Cerebellar cortex (tissue), 1 donor: ENCODE results near the gene DNAJA1.
A peak's percentile ranks its signal among the peaks of the same experiment; 100 is the strongest.
"Not testable (repeated sequence)": the region's sequence is repeated elsewhere in the genome, so short reads cannot be mapped to it uniquely, and the experiment has no call there.

Source experiments
- DNase-seq: peaks from one replicate; pipeline ENCODE4 v3.0.0-alpha.2; 2015; ENCODE audit warnings: low spot score

The DNAJA1 gene

GRCh38 chr9:33024966-33025571, at the start of gene DNAJA1:
Gene DNAJA1 (plus strand): TSS chr9:33025273. CDS start chr9:33026485, 1,212 bp downstream.
- DNase-seq = peak; percentile 92

DNA sequence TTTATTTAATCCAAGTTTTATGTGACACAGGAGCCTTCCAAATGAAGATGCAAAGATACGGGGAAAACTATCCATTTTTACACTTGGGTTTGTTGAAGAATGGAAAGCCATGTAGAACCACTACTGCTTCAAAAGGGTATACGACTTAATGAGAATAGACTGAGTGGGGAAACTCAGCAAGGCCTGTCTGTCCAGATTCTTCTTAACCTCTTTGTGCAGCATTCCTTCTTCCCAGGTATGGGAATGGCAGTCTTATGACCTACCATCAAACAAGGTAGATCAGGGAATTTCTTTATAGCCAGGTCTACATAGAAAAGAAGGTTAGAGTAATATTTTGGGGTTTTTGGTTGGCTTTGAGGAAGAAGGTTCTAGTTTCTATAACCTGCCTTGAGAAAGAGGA, 47.0 kb upstream of the DNAJA1 start:
- DNase-seq = no peak

DNA sequence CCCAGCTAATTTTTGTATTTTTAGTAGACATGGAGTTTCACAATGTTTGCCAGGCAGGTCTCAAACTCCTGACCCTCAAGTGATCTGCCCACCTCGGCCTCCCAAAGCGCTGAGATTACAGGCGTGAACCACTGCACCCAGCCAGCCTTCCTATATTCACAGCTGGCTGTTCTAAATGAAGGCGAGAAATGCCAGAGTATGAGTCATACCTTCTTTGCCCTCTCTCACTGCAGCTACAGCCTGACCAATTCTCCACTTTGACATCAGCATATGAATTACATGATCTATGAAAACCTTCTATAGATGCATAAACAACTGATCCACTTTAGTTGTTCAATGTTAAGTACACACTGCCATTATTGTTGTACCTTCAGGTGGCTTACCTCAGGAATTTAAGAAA, 38.1 kb upstream of the DNAJA1 start:
- DNase-seq = no peak

DNA sequence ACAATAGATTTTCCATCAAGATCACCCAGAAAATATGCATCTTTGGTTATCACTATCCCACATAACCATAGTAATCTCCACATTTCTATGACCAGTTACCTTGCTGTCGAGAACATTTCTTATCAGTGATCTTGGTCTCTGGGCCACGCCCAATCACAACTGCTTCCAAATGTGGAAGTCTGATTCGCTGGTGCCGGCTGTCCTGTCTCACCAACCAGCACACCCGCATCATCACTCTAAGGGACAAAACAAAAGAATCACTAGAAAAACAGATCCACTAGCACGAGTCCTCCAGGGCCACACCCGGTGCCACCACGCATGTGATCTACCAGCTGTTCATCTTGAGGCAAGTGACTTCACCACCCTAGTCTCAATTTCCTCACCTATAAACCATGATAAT, 35.4 kb upstream of the DNAJA1 start:
- no peak for DNase-seq

DNA sequence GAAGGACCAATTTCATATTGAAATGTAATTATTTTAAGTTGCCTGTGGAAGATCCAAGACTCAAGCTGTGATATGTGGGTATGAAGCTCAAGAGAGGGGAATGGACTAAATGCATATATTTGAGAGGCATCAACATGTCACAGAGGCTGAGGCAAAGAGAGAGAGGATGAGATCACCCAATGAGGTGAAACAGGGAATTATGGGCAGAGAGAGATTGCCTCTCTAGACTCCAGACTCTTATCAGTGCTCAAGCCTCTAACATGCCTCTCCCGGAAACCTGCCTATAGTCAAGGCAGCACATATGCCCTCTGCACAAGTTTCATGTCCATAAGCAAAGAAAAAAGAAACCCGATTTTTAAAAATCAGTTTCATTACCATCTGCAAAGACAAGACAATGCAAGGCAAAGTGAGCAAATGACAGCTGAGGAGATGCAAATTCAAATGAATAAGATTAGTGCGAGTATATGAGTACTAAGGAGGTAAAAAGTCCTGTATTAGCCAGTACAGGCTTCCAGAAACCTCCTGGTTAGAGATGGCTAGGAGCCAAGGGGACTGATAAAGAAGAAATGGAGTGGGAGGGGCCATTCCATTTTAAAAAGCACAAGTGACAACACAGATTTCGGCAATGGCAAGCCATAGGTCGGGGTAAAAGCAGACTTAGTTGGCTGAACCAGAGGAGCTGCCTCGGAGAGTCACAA, 33.0 kb upstream of the DNAJA1 start:
- DNase-seq = no peak

GRCh38 chr9:32992595-32993238, 32.4 kb upstream of the DNAJA1 start:
- no peak for DNase-seq

DNA sequence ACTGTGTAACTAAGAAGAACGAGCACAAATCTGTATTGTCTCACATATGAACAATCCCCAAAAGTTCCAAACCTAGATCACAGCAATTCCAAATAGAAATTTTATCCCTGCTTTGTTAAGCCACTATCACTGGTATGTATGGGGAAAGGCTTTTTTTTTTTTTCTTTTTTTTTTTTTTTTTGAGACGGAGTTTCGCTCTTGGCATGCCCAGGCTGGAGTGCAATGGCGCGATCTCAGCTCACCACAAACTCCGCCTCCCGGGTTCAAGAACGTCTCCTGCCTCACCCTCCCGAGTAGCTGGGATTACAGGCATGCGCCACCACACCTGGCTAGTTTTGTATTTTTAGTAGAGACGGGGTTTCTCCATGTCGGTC, 24.4 kb upstream of the DNAJA1 start:
- peak; percentile 9 for DNase-seq

GRCh38 chr9:33005335-33005734, 19.7 kb upstream of the DNAJA1 start:
- not testable (repeated sequence) for DNase-seq

DNA sequence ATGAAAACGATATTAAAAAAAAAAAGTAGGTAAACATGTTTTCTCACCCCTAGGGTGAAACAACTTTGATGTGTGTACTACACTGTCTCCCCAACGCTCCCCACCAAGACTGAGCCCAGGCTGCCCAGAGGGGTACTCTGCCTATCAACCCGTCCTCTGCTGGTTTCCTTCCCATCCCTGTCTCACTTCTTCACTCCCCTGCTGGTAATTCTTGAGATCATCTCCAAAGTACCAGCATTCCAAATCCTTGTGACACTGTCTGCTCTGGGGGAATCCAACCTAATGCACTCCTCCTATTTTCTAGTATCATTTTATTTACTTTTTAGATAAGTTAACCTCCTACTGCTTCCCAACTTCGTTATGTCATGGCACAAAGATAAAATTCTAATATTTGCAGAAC, 17.3 kb upstream of the DNAJA1 start:
- no peak for DNase-seq

GRCh38 chr9:33011831-33012230, 13.2 kb upstream of the DNAJA1 start:
- no peak for DNase-seq

- DNase-seq = no peak
These were observed 12.6 kb upstream of the DNAJA1 start for GRCh38 chr9:33012328-33013069.

GRCh38 chr9:33013962-33014664, 11.0 kb upstream of the DNAJA1 start:
- DNase-seq = no peak

- DNase-seq = no peak
These were observed 10.4 kb upstream of the DNAJA1 start for GRCh38 chr9:33014665-33015014.

- no peak for DNase-seq
These were observed 7.6 kb upstream of the DNAJA1 start for GRCh38 chr9:33017283-33018041.

GRCh38 chr9:33019797-33020196, 5.3 kb upstream of the DNAJA1 start:
- no peak for DNase-seq

- DNase-seq = no peak
These were observed 2.8 kb upstream of the DNAJA1 start for GRCh38 chr9:33022303-33022702.

DNA sequence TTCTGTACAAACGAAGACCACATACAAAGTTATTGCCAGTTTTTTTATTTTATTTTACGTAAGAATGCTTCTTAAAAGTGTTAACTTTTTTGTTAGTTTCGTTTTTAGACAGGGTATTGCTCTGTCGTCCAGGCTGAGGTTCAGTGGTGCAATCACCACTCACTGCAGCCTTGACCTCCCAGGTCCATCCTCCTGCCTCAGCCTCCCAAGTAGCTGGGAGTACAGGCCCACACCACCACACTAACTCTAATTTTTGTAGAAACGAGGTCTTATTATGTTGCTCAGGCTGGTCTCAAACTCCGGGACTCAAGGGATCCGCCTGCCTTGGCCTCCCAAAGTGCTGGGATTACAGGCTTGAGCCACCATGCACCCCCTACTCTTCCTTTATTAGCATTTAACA, 2.3 kb upstream of the DNAJA1 start:
- no peak for DNase-seq

- no peak for DNase-seq
These were observed 1.4 kb upstream of the DNAJA1 start for GRCh38 chr9:33023661-33024060.

GRCh38 chr9:33024126-33024965, 727 bp upstream of the DNAJA1 start:
- no peak for DNase-seq

DNA sequence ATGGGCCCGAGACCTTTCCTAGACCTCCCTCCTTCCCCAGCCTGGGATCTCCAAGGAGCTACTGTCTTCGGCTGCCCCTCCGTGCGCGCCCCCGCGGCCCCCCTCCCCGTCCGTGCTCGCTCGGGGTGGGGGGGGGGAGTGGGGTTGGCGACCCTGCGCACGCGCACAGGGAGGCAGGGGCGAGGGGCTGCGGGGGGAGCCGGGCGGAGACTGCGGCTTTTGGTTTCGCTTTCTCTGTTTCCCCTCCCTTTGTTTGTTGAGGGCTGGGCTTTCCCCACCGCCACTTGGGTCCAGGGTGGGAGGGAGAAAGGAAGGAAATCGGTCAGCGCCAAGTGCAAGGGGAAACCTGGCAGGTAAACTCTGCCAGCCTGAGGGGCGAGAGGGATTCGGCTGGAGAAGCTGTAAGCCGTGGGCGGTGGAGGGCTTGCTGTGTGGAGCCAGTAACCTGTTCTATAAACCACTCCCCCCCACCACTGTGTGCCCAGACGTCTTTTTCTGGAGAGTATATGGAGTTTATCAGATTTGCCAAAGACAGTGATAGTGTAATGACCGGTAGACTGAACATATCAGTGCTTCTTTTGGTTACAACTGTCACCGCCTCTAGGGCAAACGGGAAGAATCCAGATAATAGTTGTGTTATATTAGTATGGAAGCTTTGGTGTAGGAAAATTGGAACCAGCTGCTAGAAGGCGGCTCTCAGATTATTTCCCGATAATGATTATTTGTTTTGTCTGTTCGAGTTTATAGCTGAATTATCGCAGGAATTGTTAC, 684 bp downstream of the DNAJA1 start:
- peak; percentile 31 for DNase-seq
